H9 (cell line): Measurements from ENCODE around the gene ZNF618. TPM values are rescaled to one million over a fixed set of nuclear protein-coding genes. Genes with fewer than 3 reads are reported as not detected.
A peak's percentile ranks its signal among the peaks of the same experiment; 100 is the strongest.

ENCODE experiments used
- DNase-seq: peaks from one replicate; pipeline ENCODE4 v3.0.0-alpha.2; 2017
- H2AFZ ChIP-seq: one replicate; pipeline ENCODE4 v1.6.1; 2013; ENCODE audit warnings: mild to moderate bottlenecking, low read length, control low read depth, moderate library complexity
- H2AK5ac ChIP-seq: 2 replicates; pipeline ENCODE4 v1.6.1; 2013; ENCODE audit warnings: low read length, control low read depth, mixed read lengths; ENCODE audit not compliant: insufficient read length
- H2BK120ac ChIP-seq: one replicate; pipeline ENCODE4 v1.6.1; 2013; ENCODE audit warnings: low read depth, mild to moderate bottlenecking, low read length, control low read depth, inconsistent platforms; ENCODE audit not compliant: poor library complexity, severe bottlenecking
- H2BK12ac ChIP-seq: 2 replicates; pipeline ENCODE4 v1.6.1; 2013; ENCODE audit warnings: low read length, control low read depth, mixed read lengths, low read depth; ENCODE audit not compliant: insufficient read length
- H2BK15ac ChIP-seq: 2 replicates; pipeline ENCODE4 v1.6.1; 2013; ENCODE audit warnings: low read depth, low read length, control low read depth
- H2BK20ac ChIP-seq: one replicate; pipeline ENCODE4 v1.6.1; 2013; ENCODE audit warnings: low read depth, mild to moderate bottlenecking, low read length, control low read depth, inconsistent platforms; ENCODE audit not compliant: poor library complexity, severe bottlenecking
- H2BK5ac ChIP-seq: 2 replicates; pipeline ENCODE4 v1.6.1; 2013; ENCODE audit warnings: low read length, control low read depth, mixed read lengths; ENCODE audit not compliant: insufficient read length
- H3K14ac ChIP-seq: 2 replicates; pipeline ENCODE4 v1.6.1; 2013; ENCODE audit warnings: low read length, control low read depth; ENCODE audit not compliant: insufficient read depth
- H3K18ac ChIP-seq: 2 replicates; pipeline ENCODE4 v1.6.1; 2013; ENCODE audit warnings: low read depth, mild to moderate bottlenecking, mixed read lengths, low read length, control low read depth; ENCODE audit not compliant: insufficient read length
- H3K23ac ChIP-seq: 2 replicates; pipeline ENCODE4 v1.6.1; 2013; ENCODE audit warnings: low read length, control low read depth, mixed read lengths, low read depth; ENCODE audit not compliant: insufficient read length
- H3K23me2 ChIP-seq: 2 replicates; pipeline ENCODE4 v1.6.1; 2013; ENCODE audit warnings: low read depth, mild to moderate bottlenecking, mixed read lengths, low read length, control low read depth; ENCODE audit not compliant: insufficient read length, poor library complexity, severe bottlenecking
- H3K27ac ChIP-seq: 2 replicates; pipeline ENCODE4 v1.5.1; 2013; ENCODE audit warnings: low read length, control low read depth, mixed read lengths, low read depth; ENCODE audit not compliant: insufficient read length
- H3K27me3 ChIP-seq: 2 replicates; pipeline ENCODE4 v1.6.1; 2013; ENCODE audit warnings: low read length, control low read depth, inconsistent platforms; ENCODE audit not compliant: insufficient read depth
- H3K4ac ChIP-seq: 2 replicates; pipeline ENCODE4 v1.6.1; 2013; ENCODE audit warnings: low read depth, mild to moderate bottlenecking, control low read depth, inconsistent platforms, low read length, moderate library complexity
- H3K4me1 ChIP-seq: 2 replicates; pipeline ENCODE4 v1.6.1; 2013; ENCODE audit warnings: low read length, control low read depth, inconsistent platforms; ENCODE audit not compliant: insufficient read depth
- H3K4me2 ChIP-seq: 2 replicates; pipeline ENCODE4 v1.6.1; 2013; ENCODE audit warnings: low read length, control low read depth, mixed read lengths; ENCODE audit not compliant: insufficient read length, insufficient read depth
- H3K56ac ChIP-seq: 2 replicates; pipeline ENCODE4 v1.6.1; 2013; ENCODE audit warnings: low read depth, mild to moderate bottlenecking, mixed read lengths, low read length, control low read depth; ENCODE audit not compliant: insufficient read length
- H3K79me1 ChIP-seq: 2 replicates; pipeline ENCODE4 v1.6.1; 2013; ENCODE audit warnings: low read depth, mild to moderate bottlenecking, moderate library complexity, low read length, control low read depth, inconsistent platforms; ENCODE audit not compliant: insufficient read depth, poor library complexity, severe bottlenecking
- H3K79me2 ChIP-seq: 2 replicates; pipeline ENCODE4 v1.6.1; 2013; ENCODE audit warnings: low read length, control low read depth, inconsistent platforms; ENCODE audit not compliant: insufficient read depth
- H3K9ac ChIP-seq: 2 replicates; pipeline ENCODE4 v1.6.1; 2013; ENCODE audit warnings: low read length, control low read depth, mixed read lengths; ENCODE audit not compliant: insufficient read length; ENCODE audit errors: extremely low read depth
- H3K9me3 ChIP-seq: one replicate; pipeline ENCODE4 v1.6.1; 2013; ENCODE audit warnings: low read depth, low read length, inconsistent platforms; ENCODE audit not compliant: control insufficient read depth
- H3T11ph ChIP-seq: one replicate; pipeline ENCODE4 v1.6.1; 2013; ENCODE audit warnings: mild to moderate bottlenecking, low read length, control low read depth, inconsistent platforms
- H4K20me1 ChIP-seq: one replicate; pipeline ENCODE4 v1.6.1; 2013; ENCODE audit not compliant: control insufficient read depth, insufficient read length, insufficient read depth
- H4K5ac ChIP-seq: 2 replicates; pipeline ENCODE4 v1.6.1; 2013; ENCODE audit warnings: low read depth, mild to moderate bottlenecking, mixed read lengths, low read length, control low read depth; ENCODE audit not compliant: insufficient read length
- H4K8ac ChIP-seq: replicated peaks from 2 replicates; pipeline ENCODE4 v1.6.1; 2013; ENCODE audit warnings: low read length, control low read depth, mixed read lengths, low read depth; ENCODE audit not compliant: insufficient read length
- H4K91ac ChIP-seq: 2 replicates; pipeline ENCODE4 v1.6.1; 2013; ENCODE audit warnings: low read depth, mild to moderate bottlenecking, moderate library complexity, mixed read lengths, low read length, control low read depth; ENCODE audit not compliant: insufficient read length
- H3K27ac Mint-ChIP-seq, 3 experiments: 2 replicates in 2 of 3; 3 replicates in 1 of 3; pipeline ENCODE4 v1.8.0; 2020 to 2021; ENCODE audit warnings: mixed read lengths in 3 of 3, mild to moderate bottlenecking in 1 of 3, moderate library complexity in 1 of 3
- H3K27me3 Mint-ChIP-seq: 2 replicates; pipeline ENCODE4 v1.8.0; 2021; ENCODE audit warnings: low read depth, mild to moderate bottlenecking, moderate library complexity, mixed read lengths
- H3K36me3 Mint-ChIP-seq, 3 experiments: 2 replicates in 2 of 3; 3 replicates in 1 of 3; pipeline ENCODE4 v1.8.0; 2020 to 2021; ENCODE audit warnings: low read depth in 3 of 3, mixed read lengths in 3 of 3; ENCODE audit not compliant: insufficient read depth in 1 of 3
- H3K4me1 Mint-ChIP-seq, 2 experiments: 2 replicates each; pipeline ENCODE4 v1.8.0; 2020; ENCODE audit warnings: mixed read lengths in 2 of 2
- H3K4me3 Mint-ChIP-seq, 2 experiments: 2 replicates in 1 of 2; 3 replicates in 1 of 2; pipeline ENCODE4 v1.8.0; 2020 to 2021; ENCODE audit warnings: mild to moderate bottlenecking in 2 of 2, mixed read lengths in 2 of 2, moderate library complexity in 1 of 2
- H3K9me3 Mint-ChIP-seq, 2 experiments: 2 replicates in 1 of 2; 3 replicates in 1 of 2; pipeline ENCODE4 v1.8.0; 2020; ENCODE audit warnings: mild to moderate bottlenecking in 2 of 2, mixed read lengths in 2 of 2, moderate library complexity in 1 of 2
- CTCF ChIP-seq: fragments of 200-600 bp; sonication (generic); conservative IDR thresholded peaks from 3 replicates; pipeline ENCODE4 v1.8.0; 2021; ENCODE audit warnings: antibody characterized with exemption, mild to moderate bottlenecking
- WGBS: extraction: QIAGEN DNeasy Blood & Tissue Kit; methylation state at CpG from one replicate; pipeline ENCODE4 v1.1.7; 2013; ENCODE audit warnings: missing lambda C conversion rate, low lambda C conversion rate, mixed read lengths; ENCODE audit not compliant: insufficient read length; ENCODE audit errors: extremely low coverage; 5-methylcytosine and 5-hydroxymethylcytosine counted together
- total RNA-seq: library from RNA; stranded (reverse); gene quantifications from 2 replicates; pipeline ENCODE4 v1.2.1, GENCODE V29; 2021

The ZNF618 gene
- total RNA-seq, 1 experiment from 2014 or later = 13.6 TPM

- Histone ChIP-seq H2BK15ac (no peak overlapping the region), H3K4me1 (no peaks in the 10 kb centered on the region), H3K4ac (no peak overlapping the region), H2AK5ac (no peak overlapping the region), H3K4me2 (no peak overlapping the region), H3K14ac (no peak overlapping the region), H2BK5ac (no peak overlapping the region), H3T11ph (no peak overlapping the region), H4K8ac (no peak overlapping the region), H3K9me3 (no peaks in the 10 kb centered on the region), H4K91ac (no peak overlapping the region), H2BK12ac (no peak overlapping the region), H2BK20ac (no peak overlapping the region), H3K18ac (no peak overlapping the region), H3K79me2 (no peaks in the 10 kb centered on the region), H4K5ac (no peak overlapping the region), H2AFZ (no peak overlapping the region), H3K23me2 (peaks cover 3% of the 10 kb centered on the region), H2BK120ac (no peak overlapping the region), H3K9ac (no peak overlapping the region), H3K27ac (no peak overlapping the region), H3K56ac (no peak overlapping the region), H4K20me1 (no peaks in the 10 kb centered on the region), H3K79me1 (no peaks in the 10 kb centered on the region), H3K27me3 (no peaks in the 10 kb centered on the region), H3K23ac (no peak overlapping the region)
- peak; percentile 12 for DNase-seq
- no peak for TF ChIP-seq CTCF
- H3K4me1 Mint-ChIP-seq = 0 out of 4 replicates have a peak, but pooled peaks cover 0 to 2% of the 10 kb centered on the region in 2 experiments
- no peak overlapping the region for H3K27ac Mint-ChIP-seq
- no peak overlapping the region for H3K4me3 Mint-ChIP-seq
- H3K36me3 Mint-ChIP-seq = peaks cover 3 to 29% (median 15%) of the 10 kb centered on the region in 3 experiments; a peak in 5 of 7 replicates
- WGBS = no CpG with 5 or more reads among the region's 5 CpGs
- no peaks in the 10 kb centered on the region for H3K9me3 Mint-ChIP-seq
- no peaks in the 10 kb centered on the region for H3K27me3 Mint-ChIP-seq
Measured at GRCh38 chr9:114002986-114003350, 126.9 kb downstream of the ZNF618 start.
